ENCODE results near the gene UBE2QL1. TPM values are rescaled to one million over a fixed set of nuclear protein-coding genes. Genes with fewer than 3 reads are reported as not detected.

UBE2QL1 gene, protein sequence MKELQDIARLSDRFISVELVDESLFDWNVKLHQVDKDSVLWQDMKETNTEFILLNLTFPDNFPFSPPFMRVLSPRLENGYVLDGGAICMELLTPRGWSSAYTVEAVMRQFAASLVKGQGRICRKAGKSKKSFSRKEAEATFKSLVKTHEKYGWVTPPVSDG
- total RNA-seq (2022; extraction: Qiagen RNA extraction; ENCODE audit: low read depth): 0.10 to 0.18 TPM (median 0.15 TPM) in 5 replicates

DNA sequence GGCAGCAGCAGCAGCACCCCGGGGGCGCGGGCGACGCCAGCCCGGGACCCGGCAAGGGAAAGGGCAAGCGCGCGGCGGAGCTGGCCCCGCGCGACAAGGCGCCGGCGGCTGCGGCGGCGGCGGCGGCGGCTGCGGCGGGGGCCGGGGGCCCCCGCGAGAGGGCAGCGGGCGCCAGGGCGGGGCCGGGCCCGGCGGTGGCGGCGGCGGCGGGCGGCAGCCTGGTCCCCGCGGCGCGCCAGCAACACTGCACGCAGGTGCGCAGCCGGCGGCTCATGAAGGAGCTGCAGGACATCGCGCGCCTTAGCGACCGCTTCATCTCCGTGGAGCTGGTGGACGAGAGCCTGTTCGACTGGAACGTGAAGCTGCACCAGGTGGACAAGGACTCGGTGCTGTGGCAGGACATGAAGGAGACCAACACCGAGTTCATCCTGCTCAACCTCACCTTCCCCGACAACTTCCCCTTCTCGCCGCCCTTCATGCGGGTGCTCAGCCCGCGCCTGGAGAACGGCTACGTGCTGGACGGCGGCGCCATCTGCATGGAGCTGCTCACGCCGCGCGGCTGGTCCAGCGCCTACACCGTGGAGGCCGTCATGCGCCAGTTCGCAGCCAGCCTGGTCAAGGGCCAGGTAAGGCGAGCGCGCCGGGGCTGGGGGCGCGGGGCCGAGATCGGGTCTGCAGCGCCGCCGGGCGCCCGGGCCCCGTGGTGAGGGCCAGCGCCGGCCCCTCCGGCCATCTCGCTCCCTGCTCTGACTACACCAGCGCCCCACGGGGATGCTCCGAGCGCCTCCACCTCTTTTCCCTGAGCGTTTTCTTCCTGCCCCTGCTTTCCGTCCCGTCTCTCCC is at the start of gene UBE2QL1:
UBE2QL1 (plus strand) TSS at position 238 of the 843 bp plus-strand sequence; CDS start at position 273, 35 bp downstream.

Other genes starting within 250 kb of the UBE2QL1 start
- gene MED10, start 70.3 kb upstream of the UBE2QL1 start, total RNA-seq (2022; extraction: Qiagen RNA extraction; ENCODE audit: low read depth): 73.5 to 79.8 TPM (median 78.3 TPM) in 5 replicates
- gene NSUN2, start 184.2 kb downstream of the UBE2QL1 start, total RNA-seq (2022; extraction: Qiagen RNA extraction; ENCODE audit: low read depth): 89.1 to 106 TPM (median 95.0 TPM) in 5 replicates
- 15.5 to 33.2 TPM (median 31.1 TPM) in 5 replicates for gene SRD5A1, start 184.6 kb downstream of the UBE2QL1 start, total RNA-seq (2022; extraction: Qiagen RNA extraction; ENCODE audit: low read depth)

All from A549 treated with RU486 at 1 μM for 4 hours (cell line).